ENCODE results near the gene PALLD. TPM values are rescaled to one million over a fixed set of nuclear protein-coding genes. Genes with fewer than 3 reads are reported as not detected.

The PALLD gene
- polyA plus RNA-seq, 1 donor from 2014 or later = 20.5 TPM

- Histone ChIP-seq H3K4me3 (ENCODE audit: low read length) (no peak overlapping the region), H3K79me2 (replicated peaks; ENCODE audit: insufficient read depth, low read length) (no peaks in the 10 kb centered on the region), H2AFZ (ENCODE audit: low read depth, low read length) (no peak overlapping the region), H4K20me1 (ENCODE audit: insufficient read depth) (no peaks in the 10 kb centered on the region), H3K27ac (ENCODE audit: low read length) (no peak overlapping the region), H3K4me2 (ENCODE audit: low read length) (no peak overlapping the region), H3K9me2 (ENCODE audit: insufficient read depth, low read length) (no peaks in the 10 kb centered on the region), H3K9me3 (ENCODE audit: low read length) (no peaks in the 10 kb centered on the region), H3K27me3 (ENCODE audit: insufficient read depth, low read depth, low read length) (no peaks in the 10 kb centered on the region), H3F3A (ENCODE audit: insufficient read depth, low read length, poor library complexity, severe bottlenecking) (no peaks in the 10 kb centered on the region), H3K36me3 (ENCODE audit: insufficient read depth, low read length) (no peaks in the 10 kb centered on the region), H3K9ac (ENCODE audit: low read length) (no peak overlapping the region)
- TF ChIP-seq MXI1 (conservative IDR thresholded peaks at IDR 0.05; ENCODE audit: poor library complexity, severe bottlenecking) (no peak), EP300 (conservative IDR thresholded peaks at IDR 0.05; ENCODE audit: poor library complexity, severe bottlenecking) (no peak), RAD21 (conservative IDR thresholded peaks at IDR 0.05) (no peak), TAF1 (IDR thresholded peaks at IDR 0.05; ENCODE audit: low read depth) (no peak), POLR2AphosphoS5 (IDR thresholded peaks at IDR 0.05) (no peak), EZH2 (IDR thresholded peaks at IDR 0.05; ENCODE audit: borderline replicate concordance, insufficient read depth, low read length, poor library complexity, severe bottlenecking) (no peak), SMC3 (conservative IDR thresholded peaks at IDR 0.05; ENCODE audit: poor library complexity) (no peak)
- TF ChIP-seq, protein P1, sequence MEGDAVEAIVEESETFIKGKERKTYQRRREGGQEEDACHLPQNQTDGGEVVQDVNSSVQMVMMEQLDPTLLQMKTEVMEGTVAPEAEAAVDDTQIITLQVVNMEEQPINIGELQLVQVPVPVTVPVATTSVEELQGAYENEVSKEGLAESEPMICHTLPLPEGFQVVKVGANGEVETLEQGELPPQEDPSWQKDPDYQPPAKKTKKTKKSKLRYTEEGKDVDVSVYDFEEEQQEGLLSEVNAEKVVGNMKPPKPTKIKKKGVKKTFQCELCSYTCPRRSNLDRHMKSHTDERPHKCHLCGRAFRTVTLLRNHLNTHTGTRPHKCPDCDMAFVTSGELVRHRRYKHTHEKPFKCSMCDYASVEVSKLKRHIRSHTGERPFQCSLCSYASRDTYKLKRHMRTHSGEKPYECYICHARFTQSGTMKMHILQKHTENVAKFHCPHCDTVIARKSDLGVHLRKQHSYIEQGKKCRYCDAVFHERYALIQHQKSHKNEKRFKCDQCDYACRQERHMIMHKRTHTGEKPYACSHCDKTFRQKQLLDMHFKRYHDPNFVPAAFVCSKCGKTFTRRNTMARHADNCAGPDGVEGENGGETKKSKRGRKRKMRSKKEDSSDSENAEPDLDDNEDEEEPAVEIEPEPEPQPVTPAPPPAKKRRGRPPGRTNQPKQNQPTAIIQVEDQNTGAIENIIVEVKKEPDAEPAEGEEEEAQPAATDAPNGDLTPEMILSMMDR (IDR thresholded peaks at IDR 0.05; ENCODE audit: poor library complexity, severe bottlenecking) = no peak
- TF ChIP-seq, protein P2, sequence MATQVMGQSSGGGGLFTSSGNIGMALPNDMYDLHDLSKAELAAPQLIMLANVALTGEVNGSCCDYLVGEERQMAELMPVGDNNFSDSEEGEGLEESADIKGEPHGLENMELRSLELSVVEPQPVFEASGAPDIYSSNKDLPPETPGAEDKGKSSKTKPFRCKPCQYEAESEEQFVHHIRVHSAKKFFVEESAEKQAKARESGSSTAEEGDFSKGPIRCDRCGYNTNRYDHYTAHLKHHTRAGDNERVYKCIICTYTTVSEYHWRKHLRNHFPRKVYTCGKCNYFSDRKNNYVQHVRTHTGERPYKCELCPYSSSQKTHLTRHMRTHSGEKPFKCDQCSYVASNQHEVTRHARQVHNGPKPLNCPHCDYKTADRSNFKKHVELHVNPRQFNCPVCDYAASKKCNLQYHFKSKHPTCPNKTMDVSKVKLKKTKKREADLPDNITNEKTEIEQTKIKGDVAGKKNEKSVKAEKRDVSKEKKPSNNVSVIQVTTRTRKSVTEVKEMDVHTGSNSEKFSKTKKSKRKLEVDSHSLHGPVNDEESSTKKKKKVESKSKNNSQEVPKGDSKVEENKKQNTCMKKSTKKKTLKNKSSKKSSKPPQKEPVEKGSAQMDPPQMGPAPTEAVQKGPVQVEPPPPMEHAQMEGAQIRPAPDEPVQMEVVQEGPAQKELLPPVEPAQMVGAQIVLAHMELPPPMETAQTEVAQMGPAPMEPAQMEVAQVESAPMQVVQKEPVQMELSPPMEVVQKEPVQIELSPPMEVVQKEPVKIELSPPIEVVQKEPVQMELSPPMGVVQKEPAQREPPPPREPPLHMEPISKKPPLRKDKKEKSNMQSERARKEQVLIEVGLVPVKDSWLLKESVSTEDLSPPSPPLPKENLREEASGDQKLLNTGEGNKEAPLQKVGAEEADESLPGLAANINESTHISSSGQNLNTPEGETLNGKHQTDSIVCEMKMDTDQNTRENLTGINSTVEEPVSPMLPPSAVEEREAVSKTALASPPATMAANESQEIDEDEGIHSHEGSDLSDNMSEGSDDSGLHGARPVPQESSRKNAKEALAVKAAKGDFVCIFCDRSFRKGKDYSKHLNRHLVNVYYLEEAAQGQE (IDR thresholded peaks at IDR 0.05; ENCODE audit: borderline replicate concordance) = no peak
Observed at GRCh38 chr4:168610911-168611530, 114.2 kb downstream of the PALLD start.

DNA sequence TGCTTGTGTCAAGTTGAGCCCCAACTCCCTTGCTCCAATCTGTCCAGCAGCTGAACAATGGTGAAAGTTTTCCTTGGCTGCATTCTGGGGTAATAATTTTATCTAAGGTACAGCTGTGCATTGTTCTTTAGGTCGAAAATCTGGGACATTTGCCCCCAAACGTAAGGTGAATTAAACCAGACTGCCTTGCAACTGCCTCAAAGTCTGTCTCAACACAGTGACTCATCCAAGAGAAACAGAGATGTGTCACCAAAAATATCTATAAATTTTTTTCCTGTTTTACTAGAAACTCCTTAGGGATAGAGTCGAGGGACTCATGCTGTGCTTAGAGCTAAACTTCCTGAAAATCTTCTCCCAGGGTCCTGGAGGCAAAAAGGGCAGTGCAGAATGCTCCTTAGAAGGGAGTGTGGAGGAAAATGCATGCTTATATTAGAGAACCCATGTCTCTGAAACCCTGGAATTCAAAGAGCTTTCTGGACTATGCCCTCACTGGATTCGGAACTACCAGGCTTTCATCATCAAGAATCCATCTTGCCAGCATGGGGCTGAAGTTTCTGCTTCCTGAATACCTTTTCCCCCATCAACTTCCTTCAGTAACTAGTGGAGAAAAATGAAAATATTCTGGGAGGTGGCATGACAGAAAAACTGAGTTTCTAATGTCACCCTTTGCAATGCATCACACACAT is 115.7 kb downstream of the PALLD start:
- TF ChIP-seq, protein P1 (IDR thresholded peaks at IDR 0.05; ENCODE audit: poor library complexity, severe bottlenecking) = no peak
- TF ChIP-seq POLR2AphosphoS5 (IDR thresholded peaks at IDR 0.05) (no peak), RAD21 (conservative IDR thresholded peaks at IDR 0.05) (no peak), TAF1 (IDR thresholded peaks at IDR 0.05; ENCODE audit: low read depth) (no peak)
- TF ChIP-seq, protein P2 (IDR thresholded peaks at IDR 0.05; ENCODE audit: borderline replicate concordance) = no peak
- Histone ChIP-seq H3K4me2 (ENCODE audit: low read length) (no peak overlapping the region), H3K9me2 (ENCODE audit: insufficient read depth, low read length) (no peaks in the 10 kb centered on the region), H3K9ac (ENCODE audit: low read length) (no peak overlapping the region), H4K20me1 (ENCODE audit: insufficient read depth) (no peaks in the 10 kb centered on the region), H2AFZ (ENCODE audit: low read depth, low read length) (no peak overlapping the region), H3K9me3 (ENCODE audit: low read length) (no peaks in the 10 kb centered on the region), H3K36me3 (ENCODE audit: insufficient read depth, low read length) (no peaks in the 10 kb centered on the region), H3K27ac (ENCODE audit: low read length) (no peak overlapping the region), H3F3A (ENCODE audit: insufficient read depth, low read length, poor library complexity, severe bottlenecking) (no peaks in the 10 kb centered on the region), H3K27me3 (ENCODE audit: insufficient read depth, low read depth, low read length) (no peaks in the 10 kb centered on the region), H3K4me3 (ENCODE audit: low read length) (no peak overlapping the region), H3K79me2 (replicated peaks; ENCODE audit: insufficient read depth, low read length) (no peaks in the 10 kb centered on the region)
